ENCODE data around the gene SLX9. TPM values are rescaled to one million over a fixed set of nuclear protein-coding genes. Genes with fewer than 3 reads are reported as not detected.

SLX9 gene
- total RNA-seq, 1 experiment from 2014 or later, result 26.3 TPM

- no peak for DNase-seq (ENCODE audit: low read depth)
These were observed 26.2 kb upstream of the SLX9 start for GRCh38 chr21:44913425-44914175.

GRCh38 chr21:44914176-44914874 is 25.5 kb upstream of the SLX9 start:
- DNase-seq (ENCODE audit: low read depth), result no peak

GRCh38 chr21:44916965-44917364 is 22.9 kb upstream of the SLX9 start:
- DNase-seq (ENCODE audit: low read depth), result peak; percentile 32

GRCh38 chr21:44917446-44918106 is 22.3 kb upstream of the SLX9 start:
- no peak for DNase-seq (ENCODE audit: low read depth)

GRCh38 chr21:44918107-44918470 is 21.7 kb upstream of the SLX9 start:
- DNase-seq (ENCODE audit: low read depth), result no peak

GRCh38 chr21:44918581-44919033 is 21.2 kb upstream of the SLX9 start:
- no peak for DNase-seq (ENCODE audit: low read depth)

GRCh38 chr21:44919111-44919912 is 20.5 kb upstream of the SLX9 start:
- DNase-seq (ENCODE audit: low read depth), result no peak

GRCh38 chr21:44919913-44920693 is 19.7 kb upstream of the SLX9 start:
- DNase-seq (ENCODE audit: low read depth), result no peak

GRCh38 chr21:44920694-44921604 is 18.9 kb upstream of the SLX9 start, which contains the start of gene ITGB2:
Gene ITGB2, minus strand, starts transcription at chr21:44920899. Its CDS starts 10,117 bp downstream, at chr21:44910782.
- no peak for DNase-seq (ENCODE audit: low read depth)

GRCh38 chr21:44921928-44922327 is 17.9 kb upstream of the SLX9 start:
- DNase-seq (ENCODE audit: low read depth), result no peak

- no peak for DNase-seq (ENCODE audit: low read depth)
These were observed 16.2 kb upstream of the SLX9 start for GRCh38 chr21:44923480-44924084.

GRCh38 chr21:44924606-44925377 is 15.0 kb upstream of the SLX9 start:
- DNase-seq (ENCODE audit: low read depth), result no peak

- no peak for DNase-seq (ENCODE audit: low read depth)
These were observed 14.5 kb upstream of the SLX9 start for GRCh38 chr21:44925378-44925755.

- no peak for DNase-seq (ENCODE audit: low read depth)
These were observed 13.3 kb upstream of the SLX9 start for GRCh38 chr21:44926331-44927101.

- no peak for DNase-seq (ENCODE audit: low read depth)
These were observed 12.6 kb upstream of the SLX9 start for GRCh38 chr21:44927259-44927586.

GRCh38 chr21:44927587-44928461 is 12.0 kb upstream of the SLX9 start:
- DNase-seq (ENCODE audit: low read depth), result peak; percentile 84

All from HT1080 (cell line).